Adrenal gland (tissue), 12 donors: ENCODE data around the gene MMEL1. TPM values are rescaled to one million over a fixed set of nuclear protein-coding genes. Genes with fewer than 3 reads are reported as not detected.

ENCODE experiments used
- DNase-seq, 7 donors: peaks; one replicate each; pipeline ENCODE4 v3.0.0-alpha.2; 2019 to 2020
- H3K27ac ChIP-seq, 5 donors: fragments of 200-600 bp; sonication (generic) in 4 of 5; 1 replicate in 3 of 5; 2 replicates in 2 of 5; pipeline versions ENCODE4 v1.5.1 to v1.8.0; 2016 to 2020; ENCODE audit warnings: mild to moderate bottlenecking in 1 of 5
- H3K27me3 ChIP-seq: fragments of 200-600 bp; 2 replicates; pipeline ENCODE4 v1.8.0; 2021
- H3K36me3 ChIP-seq, 2 donors: fragments of 200-600 bp; replicated peaks in 1 of 2; 1 replicate in 1 of 2; 2 replicates in 1 of 2; pipeline versions ENCODE4 v1.5.1 to v1.8.0; 2018 to 2022
- H3K4me1 ChIP-seq, 2 donors: fragments of 200-600 bp; replicated peaks in 1 of 2; 1 replicate in 1 of 2; 2 replicates in 1 of 2; pipeline versions ENCODE4 v1.5.1 to v1.8.0; 2018 to 2021
- H3K4me3 ChIP-seq, 4 donors: fragments of 200-600 bp; sonication (generic) in 3 of 4; one replicate each; pipeline ENCODE4 v1.5.1; 2016 to 2018
- H3K9me3 ChIP-seq, 3 donors: fragments of 200-600 bp; sonication (generic) in 1 of 3; replicated peaks in 1 of 3; 1 replicate in 2 of 3; 2 replicates in 1 of 3; pipeline versions ENCODE4 v1.5.1 to v1.8.0; 2016 to 2021
- POLR2A ChIP-seq, 2 donors: fragments of 450-650 bp; IDR thresholded peaks; one replicate each; pipeline ENCODE4 v1.6.1; 2017; ENCODE audit warnings: antibody characterized with exemption in 2 of 2, mild to moderate bottlenecking in 2 of 2, moderate library complexity in 1 of 2
- WGBS, 4 donors: extraction: QIAGEN DNeasy Blood & Tissue Kit in 2 of 4; methylation state at CpG; one replicate each; pipeline versions ENCODE4 v1.1.5 to v1.1.7; 2013 to 2017; 5-methylcytosine and 5-hydroxymethylcytosine counted together
- intact Hi-C, 2 donors: fragments of 100-400 bp; cut with DNase I; formaldehyde crosslinking; loops; one replicate each; pipeline versions ENCODE4 v1.14.1 to v1.15.0; 2022 to 2023
- polyA plus RNA-seq, 3 donors: library from polyadenylated mRNA; stranded (reverse); fragments of 200-250 nt in 2 of 3; fragments of 350-450 nt in 1 of 3; fragmentation: Illumina TruSeq in 1 of 3; extraction: RNeasy Lipid Tissue Mini Kit (QIAGEN cat#74804) in 1 of 3; gene quantifications; one replicate each; pipeline ENCODE4 v1.2.3, GENCODE V29; 2013 to 2014
- total RNA-seq, 9 donors: library from RNA; depleted of rRNA in 4 of 9; stranded (reverse); fragments of >200 nt in 4 of 9; fragments of 120-200 nt in 1 of 9; fragmentation: NEBNext Ultra II Directional in 1 of 9; extraction: Animal tissue kit (Norgen Biotek cat#: 25700) in 1 of 9; gene quantifications; one replicate each; pipeline versions ENCODE4 v1.1.0 to v1.2.4, GENCODE V29; 2013 to 2023
- TF ChIP-seq, protein P1 (sequence below), 6 experiments: fragments of 450-650 bp in 4 of 6; fragments of 200-600 bp in 2 of 6; sonication (generic) in 1 of 6; IDR thresholded peaks; 1 replicate in 5 of 6; 2 replicates in 1 of 6; pipeline versions ENCODE4 v1.5.1 to v1.8.0; 2016 to 2021; ENCODE audit warnings: antibody characterized with exemption in 6 of 6, mild to moderate bottlenecking in 2 of 6, moderate library complexity in 1 of 6
- donor health status: healthy with polysubstance abuse.
- donor health status: Bipolar disorder and iron deficiency.
- donor health status: DM: yes; HTN: yes; CAD: no.
- donor health status: DM: no; HTN: no; CAD: no.
- donor health status: DM: no; HTN: no; CAD: no.
- donor health status: DM: yes; HTN: yes; CAD: no.

Gene MMEL1
- total and polyA plus RNA-seq, 12 donors: 0.30 to 8.2 (median 2.6) TPM

DNA sequence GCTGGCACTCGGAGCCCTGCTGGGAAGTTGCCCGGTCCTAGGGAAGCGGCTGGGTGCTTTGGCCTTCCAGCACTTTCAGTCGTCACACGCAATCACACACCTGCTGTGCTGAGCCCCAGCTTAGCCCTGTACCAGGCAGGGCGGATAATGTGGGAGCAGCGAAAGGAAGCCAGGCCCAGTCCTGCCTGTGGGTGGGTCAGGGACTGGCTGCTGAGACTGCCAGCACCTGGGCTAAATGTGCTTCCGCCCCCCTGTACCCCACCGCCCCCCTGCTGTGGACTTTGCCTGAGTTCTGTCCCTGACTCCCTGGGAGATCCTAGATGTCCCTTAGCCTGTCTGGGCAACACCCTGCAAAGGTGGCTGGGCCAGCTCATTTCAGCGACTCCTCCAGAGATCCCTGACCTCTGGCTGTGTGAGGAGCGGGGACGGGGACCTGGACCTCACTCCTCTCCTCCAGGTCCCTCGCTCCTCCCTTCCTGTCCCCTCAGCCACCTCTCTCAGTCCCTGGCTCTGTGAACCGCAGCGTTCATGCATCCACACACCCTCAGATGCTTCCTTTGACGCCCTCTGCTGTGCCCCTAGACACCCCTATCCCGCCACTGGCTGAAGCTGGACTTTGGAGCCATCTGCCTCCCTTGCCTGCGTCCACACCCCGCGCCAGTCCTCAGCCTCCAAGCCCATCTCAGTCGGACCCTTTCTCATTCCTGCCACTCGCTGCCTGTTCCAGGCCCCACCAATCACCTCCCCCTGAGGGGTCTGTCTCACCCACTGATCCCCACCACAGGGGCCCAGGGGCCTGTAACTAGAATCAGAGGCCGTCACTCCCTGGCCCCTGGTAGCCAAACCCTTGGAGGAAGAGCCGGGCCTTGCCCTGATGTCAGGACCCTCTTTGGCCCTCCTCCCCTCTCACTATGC, 1.4 kb downstream of the MMEL1 start:
- Histone ChIP-seq H3K27ac (no peak overlapping the region), H3K36me3 (no peaks in the 10 kb centered on the region), H3K27me3 (peaks cover 36% of the 10 kb centered on the region), H3K4me1 (peaks cover 7 to 8% of the 10 kb centered on the region in 2 donors), H3K4me3 (no peak overlapping the region), H3K9me3 (no peaks in the 10 kb centered on the region)
- WGBS, 4 donors: 80 to 89% (median 84%) methylated on average over 15 to 24 of the region's 24 CpGs
- no peak for DNase-seq
- intact Hi-C loops: no loop called here
- TF ChIP-seq, protein P1, sequence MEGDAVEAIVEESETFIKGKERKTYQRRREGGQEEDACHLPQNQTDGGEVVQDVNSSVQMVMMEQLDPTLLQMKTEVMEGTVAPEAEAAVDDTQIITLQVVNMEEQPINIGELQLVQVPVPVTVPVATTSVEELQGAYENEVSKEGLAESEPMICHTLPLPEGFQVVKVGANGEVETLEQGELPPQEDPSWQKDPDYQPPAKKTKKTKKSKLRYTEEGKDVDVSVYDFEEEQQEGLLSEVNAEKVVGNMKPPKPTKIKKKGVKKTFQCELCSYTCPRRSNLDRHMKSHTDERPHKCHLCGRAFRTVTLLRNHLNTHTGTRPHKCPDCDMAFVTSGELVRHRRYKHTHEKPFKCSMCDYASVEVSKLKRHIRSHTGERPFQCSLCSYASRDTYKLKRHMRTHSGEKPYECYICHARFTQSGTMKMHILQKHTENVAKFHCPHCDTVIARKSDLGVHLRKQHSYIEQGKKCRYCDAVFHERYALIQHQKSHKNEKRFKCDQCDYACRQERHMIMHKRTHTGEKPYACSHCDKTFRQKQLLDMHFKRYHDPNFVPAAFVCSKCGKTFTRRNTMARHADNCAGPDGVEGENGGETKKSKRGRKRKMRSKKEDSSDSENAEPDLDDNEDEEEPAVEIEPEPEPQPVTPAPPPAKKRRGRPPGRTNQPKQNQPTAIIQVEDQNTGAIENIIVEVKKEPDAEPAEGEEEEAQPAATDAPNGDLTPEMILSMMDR (IDR thresholded peaks at IDR 0.05): no peak
- TF ChIP-seq POLR2A (IDR thresholded peaks at IDR 0.05): no peak

DNA sequence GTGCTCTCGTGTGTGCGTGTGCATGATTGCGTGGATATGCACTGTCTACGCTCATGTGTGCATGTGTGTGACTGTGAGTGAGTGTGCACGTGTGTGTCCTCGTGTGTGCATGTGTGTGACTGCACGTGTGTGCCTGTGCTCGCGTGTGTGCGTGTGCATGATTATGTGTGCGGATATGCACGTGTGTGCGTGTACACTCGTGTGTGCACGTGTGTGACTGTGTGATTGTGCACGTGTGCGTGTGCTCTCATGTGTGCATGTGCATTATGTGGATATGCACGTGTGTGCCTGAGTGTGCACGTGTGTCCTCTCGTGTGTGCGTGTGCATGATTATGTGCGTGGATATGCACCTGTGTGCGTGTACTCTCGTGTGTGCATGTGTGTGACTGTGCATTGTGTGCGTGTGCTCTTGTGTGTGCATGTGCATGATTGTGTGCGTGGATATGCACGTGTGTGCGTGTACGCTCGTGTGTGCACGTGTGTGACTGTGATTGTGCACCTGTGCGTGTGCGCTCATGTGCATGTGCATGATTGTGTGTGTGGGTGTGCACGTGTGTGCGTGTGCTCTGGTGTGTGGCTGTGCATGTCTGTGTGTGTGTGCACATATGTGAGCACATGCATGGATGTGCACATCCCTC, 2.2 kb downstream of the MMEL1 start:
- no peak for DNase-seq
- 85 to 90% (median 87%) methylated on average over 35 of the region's 35 CpGs for WGBS, 4 donors
- Histone ChIP-seq H3K4me3 (no peak overlapping the region), H3K27ac (no peak overlapping the region), H3K9me3 (no peaks in the 10 kb centered on the region), H3K36me3 (no peaks in the 10 kb centered on the region), H3K27me3 (peaks cover 36% of the 10 kb centered on the region), H3K4me1 (peaks cover 7 to 8% of the 10 kb centered on the region in 2 donors)
- intact Hi-C loops: no loop called here
- TF ChIP-seq, protein P1 (IDR thresholded peaks at IDR 0.05): no peak
- TF ChIP-seq POLR2A (IDR thresholded peaks at IDR 0.05): no peak

DNA sequence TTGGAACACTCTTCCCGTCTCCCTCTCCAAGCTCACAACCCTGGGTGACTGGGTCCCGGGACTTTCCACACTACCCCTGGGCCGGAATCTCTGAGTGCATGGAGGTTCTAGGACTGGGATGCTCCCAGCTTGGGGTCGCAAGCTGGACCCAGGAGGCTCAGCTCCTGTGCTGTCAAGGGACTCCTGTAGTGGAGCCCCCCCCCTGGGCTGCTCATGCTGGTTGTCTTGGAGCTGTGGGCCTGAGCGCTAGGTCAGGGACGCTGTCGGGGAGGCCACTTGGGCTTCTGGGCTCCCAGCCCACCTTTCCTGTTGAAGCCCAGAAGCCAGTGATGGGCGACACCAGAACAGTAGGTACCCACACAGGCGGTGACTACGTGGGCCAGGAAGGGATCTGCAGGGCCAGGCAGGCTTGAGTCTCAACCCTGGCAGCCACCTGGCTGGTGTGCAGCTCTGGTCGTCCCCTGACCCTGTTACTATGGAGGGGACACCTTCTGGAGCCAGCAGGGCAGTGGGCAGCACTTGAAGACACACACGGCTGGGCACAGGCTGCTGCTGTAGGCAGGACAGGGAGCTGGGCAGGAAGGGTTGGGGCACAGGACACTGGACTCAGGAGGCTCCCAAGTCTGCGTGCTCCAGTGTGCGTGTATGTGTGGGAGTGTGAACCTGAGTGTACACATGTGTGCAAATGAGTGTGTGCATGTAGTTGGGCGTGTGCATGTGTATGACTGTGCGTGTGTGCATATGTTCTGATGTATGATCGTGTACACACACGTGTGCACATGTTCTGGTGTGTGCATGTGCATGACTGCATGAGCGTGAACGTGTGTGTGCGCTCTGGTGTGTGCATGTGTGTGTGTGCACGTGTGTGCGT, 3.0 kb downstream of the MMEL1 start:
- peaks cover 7 to 8% of the 10 kb centered on the region in 2 donors for H3K4me1 ChIP-seq
- no peaks in the 10 kb centered on the region for H3K36me3 ChIP-seq
- no peaks in the 10 kb centered on the region for H3K9me3 ChIP-seq
- no peak for DNase-seq
- WGBS, 4 donors: 79 to 85% (median 82%) methylated on average over 16 to 23 of the region's 23 CpGs
- TF ChIP-seq POLR2A (IDR thresholded peaks at IDR 0.05): no peak
- TF ChIP-seq, protein P1 (IDR thresholded peaks at IDR 0.05): no peak
- H3K4me3 ChIP-seq: no peak overlapping the region
- H3K27me3 ChIP-seq: peaks cover 36% of the 10 kb centered on the region
- intact Hi-C loops: no loop called here
- no peak overlapping the region for H3K27ac ChIP-seq
